HL-60 (cell line): Measurements from ENCODE around the gene EXOC4.

Source experiments
- CTCF ChIP-seq: IDR thresholded peaks from one replicate; pipeline ENCODE4 v1.5.1; 2011; ENCODE audit warnings: low read length, control low read depth, inconsistent platforms; ENCODE audit not compliant: insufficient read depth
- GABPA ChIP-seq: IDR thresholded peaks from 2 replicates; pipeline ENCODE4 v1.6.1; 2012; ENCODE audit warnings: low read depth

GRCh38 chr7:133662276-133662675 lies 409.4 kb downstream of the EXOC4 start:
- no peak for TF ChIP-seq CTCF
- TF ChIP-seq GABPA: no peak
